NCI-H2196 treated with DMSO at 0.1 percent for 48 hours (cell line): ENCODE measurements around the gene GALC.

Source experiments
- DNase-seq: peaks from one replicate; lab custom pipeline; 2025; ENCODE audit not compliant: unreplicated experiment; lab: John Stamatoyannopoulos, UW

GALC gene

GRCh38 chr14:87888136-87888999 lies 104.6 kb downstream of the GALC start:
- no peak for DNase-seq

- no peak for DNase-seq
These were observed 109.2 kb downstream of the GALC start for GRCh38 chr14:87883750-87884149.
